Raji (cell line): Measurements from ENCODE around the gene FGF12.

Source experiments
- POLR2A ChIP-seq: IDR thresholded peaks from 2 replicates; pipeline ENCODE4 v1.6.1; 2011; ENCODE audit warnings: low read depth, low read length, control low read depth; ENCODE audit not compliant: insufficient read depth

The FGF12 gene

DNA sequence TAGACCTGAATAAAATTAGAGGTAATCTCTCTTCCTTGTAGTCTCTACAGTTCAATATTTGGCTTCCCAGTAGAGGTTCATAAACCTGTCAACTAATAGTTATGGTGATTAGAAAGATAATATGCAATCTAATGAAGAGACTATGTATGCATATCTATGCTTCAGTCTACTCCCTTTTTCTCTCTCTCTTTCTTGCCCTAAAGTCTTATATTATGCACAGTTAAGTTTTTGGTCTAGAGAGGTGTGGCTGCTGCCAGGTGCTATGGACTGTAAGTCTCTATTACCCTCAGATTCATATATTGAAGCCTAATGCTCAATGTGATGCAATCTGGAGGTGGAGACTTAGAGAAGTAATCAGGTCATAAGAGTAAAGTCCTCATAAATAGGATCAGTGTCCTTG is 413.7 kb downstream of the FGF12 start:
- TF ChIP-seq POLR2A = no peak

DNA sequence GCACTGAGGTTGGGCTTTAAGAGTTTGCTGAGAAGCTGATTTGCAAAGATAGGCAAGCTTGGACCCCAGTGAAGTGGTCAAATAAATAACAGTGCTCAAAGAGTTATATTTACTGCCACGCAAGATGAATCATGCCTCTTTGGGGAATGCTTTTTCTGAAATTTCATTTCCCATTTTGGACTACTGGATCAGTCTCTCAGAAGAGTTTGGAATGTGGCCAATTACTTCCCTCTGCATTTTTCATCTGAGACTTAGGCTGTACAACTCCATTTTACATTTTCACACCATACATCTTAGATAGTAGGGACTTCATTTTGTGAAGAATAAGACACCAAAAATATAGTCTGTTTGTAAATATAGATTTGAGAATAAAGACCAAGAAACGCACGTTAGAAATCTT is 419.7 kb downstream of the FGF12 start:
- TF ChIP-seq POLR2A = no peak

DNA sequence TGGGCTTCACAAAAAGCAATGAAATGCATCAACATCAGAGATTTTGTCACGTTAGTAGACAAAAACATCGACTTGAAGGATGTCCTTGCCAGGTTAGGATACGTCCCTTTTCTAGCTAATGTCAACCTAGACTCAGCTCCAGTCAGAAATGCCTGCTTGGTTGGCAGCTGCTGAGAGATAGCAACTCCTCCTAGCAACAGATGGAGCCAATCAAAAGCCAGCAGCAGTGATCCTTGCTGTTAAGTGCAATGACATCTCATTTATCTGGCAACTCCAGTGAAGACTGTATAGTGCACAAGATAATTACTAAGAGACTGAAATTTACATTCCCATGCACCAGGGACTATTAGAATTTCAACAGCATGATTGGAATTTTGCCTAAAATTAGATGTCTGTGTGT is 424.1 kb downstream of the FGF12 start:
- TF ChIP-seq POLR2A = no peak

DNA sequence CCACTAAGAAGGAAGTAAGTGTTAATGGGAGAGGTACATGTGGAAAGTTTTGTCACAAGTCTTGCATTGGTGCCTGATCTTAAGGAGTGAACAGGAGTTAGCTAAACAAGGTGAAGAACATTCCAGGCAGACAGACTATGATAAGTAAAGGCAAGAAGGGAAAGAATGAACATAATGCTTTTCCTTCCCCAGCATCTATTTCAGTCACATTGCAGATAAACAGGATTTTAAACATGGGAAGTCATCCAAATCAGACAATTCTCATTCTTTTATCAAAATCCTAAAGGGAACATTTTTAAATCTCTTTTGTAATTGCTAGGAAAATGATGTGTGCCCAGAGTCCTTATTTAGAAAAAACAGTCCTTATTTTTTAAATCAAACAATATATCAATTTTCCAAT is 424.6 kb downstream of the FGF12 start:
- TF ChIP-seq POLR2A = no peak

DNA sequence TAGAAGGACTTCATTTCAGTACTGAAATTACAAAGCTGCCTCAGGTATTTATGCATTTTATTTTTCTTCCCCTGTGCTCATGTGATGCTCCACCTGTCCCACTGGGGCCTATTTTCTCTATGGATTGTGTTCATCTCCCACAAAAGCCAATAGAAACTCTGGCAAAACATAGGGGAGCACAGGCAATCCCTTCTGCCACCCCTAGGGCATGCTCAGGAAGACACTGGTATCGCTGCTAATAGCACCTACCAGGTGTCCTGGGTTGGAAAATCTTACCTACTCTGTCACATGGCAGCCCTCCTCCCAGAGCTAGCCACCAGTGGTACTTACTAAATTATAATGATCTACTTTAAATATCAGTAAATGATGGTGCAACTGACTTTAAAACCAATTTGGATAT is 427.4 kb downstream of the FGF12 start:
- TF ChIP-seq POLR2A = no peak

- TF ChIP-seq POLR2A = no peak
Measured at GRCh38 chr3:192296845-192297244, 430.5 kb downstream of the FGF12 start.

GRCh38 chr3:192284443-192285072 is 442.8 kb downstream of the FGF12 start:
- TF ChIP-seq POLR2A = no peak

GRCh38 chr3:192281207-192281880 is 446.0 kb downstream of the FGF12 start:
- TF ChIP-seq POLR2A = no peak

GRCh38 chr3:192279664-192280063 is 447.7 kb downstream of the FGF12 start:
- no peak for TF ChIP-seq POLR2A

DNA sequence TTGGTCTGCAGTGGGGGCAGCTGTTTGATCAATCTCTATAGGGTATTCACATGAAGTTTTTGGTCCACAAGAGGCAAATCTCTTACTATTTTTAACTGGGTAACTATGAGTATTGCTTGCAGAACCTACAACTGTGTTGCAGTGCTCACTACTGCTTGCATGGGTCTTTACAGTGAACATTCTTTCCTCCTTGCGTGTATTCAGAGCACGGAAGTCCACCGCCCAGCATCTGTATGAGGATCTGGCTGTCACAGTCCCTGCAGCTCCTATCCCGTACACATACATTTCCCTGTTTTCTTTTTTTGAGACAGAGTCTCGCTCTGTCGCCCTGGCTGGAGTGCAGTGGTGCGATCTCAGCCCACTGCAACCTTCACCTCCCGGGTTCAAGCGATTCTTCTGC is 449.9 kb downstream of the FGF12 start:
- TF ChIP-seq POLR2A = no peak

- no peak for TF ChIP-seq POLR2A
Measured at GRCh38 chr3:192275741-192276355, 451.5 kb downstream of the FGF12 start.

DNA sequence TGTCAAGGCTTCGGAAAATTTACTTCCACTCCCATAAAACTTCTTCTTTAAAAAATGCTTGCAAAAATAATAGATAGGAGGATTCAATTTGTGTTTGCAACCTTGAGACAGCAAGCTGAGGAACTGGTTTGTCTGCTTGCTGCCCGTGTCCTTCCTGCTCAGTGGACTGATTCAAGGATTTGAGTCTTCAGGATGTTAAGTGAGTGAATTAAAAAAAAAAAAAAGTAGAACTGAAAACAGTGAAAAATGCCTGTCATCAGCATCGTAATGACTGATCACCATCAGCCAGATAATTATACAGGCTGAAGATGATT is 453.7 kb downstream of the FGF12 start:
- no peak for TF ChIP-seq POLR2A

- TF ChIP-seq POLR2A = no peak
Measured at GRCh38 chr3:192273001-192273696, 454.2 kb downstream of the FGF12 start.

- TF ChIP-seq POLR2A = no peak
Measured at GRCh38 chr3:192262001-192262400, 465.3 kb downstream of the FGF12 start.

DNA sequence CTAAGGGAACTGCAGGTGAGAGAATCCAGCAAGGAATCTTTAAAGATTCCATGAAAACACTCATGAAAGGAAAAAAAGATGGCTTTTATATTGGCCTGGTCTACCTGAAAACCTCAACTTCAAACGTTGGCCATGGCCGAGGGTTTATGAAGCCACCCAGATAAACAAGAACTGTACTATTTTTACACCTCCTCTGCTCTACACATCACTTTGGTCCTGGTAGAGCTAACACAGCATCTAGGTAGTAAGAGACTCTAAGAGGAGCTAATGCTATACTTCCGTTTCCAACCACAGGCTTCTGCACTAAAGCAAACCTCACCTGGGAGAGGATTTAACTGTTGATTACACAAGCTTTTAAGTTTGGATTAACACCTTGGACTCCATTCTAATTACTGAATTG is 466.2 kb downstream of the FGF12 start:
- no peak for TF ChIP-seq POLR2A
